ENCODE results near the gene FGD5.
"Not testable (repeated sequence)": the region's sequence is repeated elsewhere in the genome, so short reads cannot be mapped to it uniquely, and the experiment has no call there.

FGD5 gene

GRCh38 chr3:14879211-14879874 lies 60.6 kb downstream of the FGD5 start:
- DNase-seq = no peak

DNA sequence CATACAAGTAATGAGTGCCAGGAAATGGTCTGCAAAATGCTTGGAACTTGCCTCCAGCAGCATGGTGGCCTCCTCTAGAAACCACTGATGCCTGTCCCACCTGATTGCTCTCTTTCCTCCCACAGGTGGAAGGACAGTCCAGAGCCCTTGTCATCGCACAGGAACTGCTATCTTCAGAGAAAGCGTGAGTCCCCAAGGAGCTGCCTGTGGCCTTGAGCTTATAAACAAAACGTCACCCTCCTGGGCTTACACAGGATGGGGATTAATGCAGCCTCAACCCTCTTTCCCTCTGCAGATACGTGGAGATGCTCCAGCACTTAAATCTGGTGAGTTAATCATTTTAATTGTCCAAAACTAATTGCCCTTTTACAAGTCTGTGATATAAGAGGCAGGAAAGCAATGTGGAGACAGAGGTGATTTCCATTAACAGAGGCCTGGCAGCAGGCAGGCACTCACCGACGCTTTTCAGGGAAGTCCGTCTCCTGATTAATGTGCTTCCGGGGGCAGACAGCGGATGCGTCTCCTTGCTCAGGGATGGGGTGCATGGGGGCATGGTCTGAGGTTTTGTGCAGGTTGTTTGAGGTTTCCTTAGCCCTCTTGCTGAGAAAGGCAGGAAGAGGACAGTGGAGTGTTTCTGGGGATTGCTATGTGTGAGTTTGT lies 61.8 kb downstream of the FGD5 start:
- no peak for DNase-seq

DNA sequence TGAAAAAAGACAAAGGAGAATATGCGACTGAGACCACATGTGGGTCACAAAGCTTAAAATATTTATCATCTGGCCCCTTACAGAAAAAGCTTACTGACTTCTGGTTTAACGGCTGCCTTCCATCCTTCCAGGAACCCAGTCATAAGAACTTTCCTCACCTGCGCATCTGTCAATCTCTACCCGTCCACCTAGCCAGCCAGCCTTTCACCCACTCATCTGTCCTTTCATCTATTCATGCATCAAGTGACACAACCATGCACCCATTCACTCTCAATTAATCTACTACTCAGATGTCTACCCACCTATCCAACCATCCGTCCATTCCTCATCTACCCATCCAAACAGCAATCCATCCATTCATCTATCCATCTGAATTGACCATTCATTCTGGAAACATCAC lies 64.5 kb downstream of the FGD5 start:
- no peak for DNase-seq

GRCh38 chr3:14884665-14885064 lies 65.9 kb downstream of the FGD5 start:
- DNase-seq = no peak

- DNase-seq = no peak
These were observed 66.5 kb downstream of the FGD5 start for GRCh38 chr3:14885307-14885706.

GRCh38 chr3:14886101-14886500 lies 67.3 kb downstream of the FGD5 start:
- DNase-seq = no peak

DNA sequence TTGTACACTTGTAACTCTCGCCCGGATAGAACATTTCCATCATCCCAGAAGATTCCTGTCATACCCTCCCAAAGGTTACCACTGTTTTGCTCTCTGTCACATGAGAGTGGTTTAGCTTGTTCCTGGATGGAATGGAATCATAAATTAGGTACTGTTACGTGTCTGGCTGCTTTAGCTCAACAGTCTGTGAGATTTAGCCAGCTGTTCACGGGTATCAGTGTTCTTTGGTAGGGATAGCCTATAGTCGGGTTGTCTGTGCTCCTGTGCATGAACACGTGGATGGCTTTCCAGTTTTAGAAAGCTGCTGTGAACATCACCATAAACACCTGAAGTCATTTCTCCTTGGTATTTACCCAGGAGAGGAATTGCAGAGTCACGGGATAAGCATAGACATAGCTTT lies 70.4 kb downstream of the FGD5 start:
- no peak for DNase-seq

DNA sequence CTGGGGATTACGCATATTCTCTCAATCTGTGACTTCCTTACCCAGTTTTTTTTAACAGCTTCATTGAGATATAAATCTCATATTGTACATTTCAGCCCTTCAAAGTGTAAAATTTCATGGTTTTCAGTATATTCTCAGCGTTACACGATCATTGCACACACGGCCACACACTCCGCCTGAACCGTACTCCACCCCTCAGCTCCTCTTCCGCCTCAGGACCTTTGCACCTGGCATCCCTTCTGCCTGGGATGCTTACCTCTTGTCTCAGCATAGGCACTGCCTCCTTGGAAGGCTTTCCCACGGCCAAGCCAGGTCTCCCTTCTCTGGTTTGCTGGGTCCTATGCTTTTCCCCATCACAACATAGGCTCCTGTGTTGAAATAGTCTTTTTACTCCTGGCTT lies 71.2 kb downstream of the FGD5 start:
- no peak for DNase-seq

GRCh38 chr3:14890476-14890875 lies 71.7 kb downstream of the FGD5 start:
- no peak for DNase-seq

DNA sequence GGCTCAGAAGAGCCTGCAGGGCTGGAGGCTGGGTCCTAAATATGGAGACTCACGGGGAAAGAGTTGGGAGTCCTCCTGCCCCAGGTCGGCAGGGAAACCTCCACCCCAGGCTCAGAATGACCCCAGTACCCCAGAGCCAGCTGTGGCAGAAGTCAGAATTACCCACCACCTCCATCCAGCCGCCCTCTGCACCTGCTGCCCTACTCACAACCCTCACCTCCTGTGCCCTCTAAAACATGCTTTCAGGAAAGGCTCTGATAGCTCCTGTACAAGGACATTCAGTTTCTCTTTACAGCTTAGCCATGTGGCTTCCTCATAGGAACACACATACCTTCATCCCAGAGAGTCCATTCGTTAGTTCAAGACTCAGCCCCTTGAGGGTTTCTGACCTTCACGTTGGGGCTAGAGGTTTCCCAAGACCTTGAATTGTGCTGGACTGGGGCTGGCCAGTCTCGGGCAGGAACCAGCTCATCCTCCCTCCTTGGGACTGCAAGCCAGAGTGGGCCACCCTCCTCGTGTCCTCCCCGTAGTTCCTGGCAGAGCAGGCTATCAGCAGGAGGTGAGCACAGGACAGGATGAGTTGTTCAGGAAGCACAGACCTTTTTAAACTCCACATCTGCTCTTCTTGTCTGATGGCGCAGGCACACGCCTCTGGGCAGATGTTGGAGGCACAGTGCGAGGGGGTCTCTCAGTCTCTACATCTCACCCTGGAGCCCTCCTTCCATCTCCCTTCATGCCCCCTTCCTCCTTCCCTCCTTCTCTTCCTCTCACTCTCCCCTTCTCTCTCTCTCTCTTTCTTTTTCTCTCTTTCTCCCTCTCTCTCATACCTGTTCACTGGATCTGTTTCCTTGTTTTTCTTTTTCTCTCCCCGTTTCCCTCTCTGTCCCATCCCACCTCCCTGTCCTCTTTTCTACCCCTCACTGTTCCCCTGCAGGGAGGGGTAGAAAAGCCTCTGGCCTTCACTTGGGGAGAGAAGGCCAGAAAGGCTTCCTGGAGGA lies 72.7 kb downstream of the FGD5 start:
- DNase-seq = no peak

GRCh38 chr3:14892226-14892625 lies 73.5 kb downstream of the FGD5 start:
- no peak for DNase-seq

- no peak for DNase-seq
These were observed 75.3 kb downstream of the FGD5 start for GRCh38 chr3:14894085-14894484.

- no peak for DNase-seq
These were observed 78.5 kb downstream of the FGD5 start for GRCh38 chr3:14897266-14897665.

- DNase-seq = no peak
These were observed 80.2 kb downstream of the FGD5 start for GRCh38 chr3:14898929-14899328.

DNA sequence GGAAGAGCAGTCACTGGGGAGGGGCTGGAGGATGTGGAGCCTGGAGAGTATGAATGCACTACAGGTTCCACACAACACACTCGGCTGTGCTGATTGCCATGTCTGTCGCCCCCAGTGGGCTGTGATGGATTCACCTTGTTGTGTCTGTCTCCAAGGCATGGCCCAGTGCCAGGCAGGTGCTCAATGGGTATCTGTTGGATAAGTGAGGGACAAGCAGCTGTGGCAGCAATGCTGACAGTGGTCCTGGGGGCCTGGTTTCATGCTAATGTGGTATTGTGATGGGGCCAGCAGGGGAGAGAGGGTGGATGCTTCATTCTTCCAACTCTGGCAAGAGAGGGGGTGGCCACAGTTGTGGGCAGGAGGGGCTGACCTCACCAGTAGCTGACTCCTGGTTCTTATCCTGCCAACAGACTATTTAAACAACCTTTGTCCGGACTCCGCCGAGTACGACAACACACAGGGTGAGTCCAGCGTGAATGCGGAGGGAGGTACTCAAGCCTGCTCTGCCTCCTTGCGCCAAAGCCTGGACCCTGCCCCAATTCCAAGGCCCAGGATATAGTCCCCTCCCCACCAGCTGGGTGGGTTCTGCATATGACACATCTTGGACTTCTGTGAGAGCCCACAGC lies 81.3 kb downstream of the FGD5 start:
- DNase-seq = no peak

DNA sequence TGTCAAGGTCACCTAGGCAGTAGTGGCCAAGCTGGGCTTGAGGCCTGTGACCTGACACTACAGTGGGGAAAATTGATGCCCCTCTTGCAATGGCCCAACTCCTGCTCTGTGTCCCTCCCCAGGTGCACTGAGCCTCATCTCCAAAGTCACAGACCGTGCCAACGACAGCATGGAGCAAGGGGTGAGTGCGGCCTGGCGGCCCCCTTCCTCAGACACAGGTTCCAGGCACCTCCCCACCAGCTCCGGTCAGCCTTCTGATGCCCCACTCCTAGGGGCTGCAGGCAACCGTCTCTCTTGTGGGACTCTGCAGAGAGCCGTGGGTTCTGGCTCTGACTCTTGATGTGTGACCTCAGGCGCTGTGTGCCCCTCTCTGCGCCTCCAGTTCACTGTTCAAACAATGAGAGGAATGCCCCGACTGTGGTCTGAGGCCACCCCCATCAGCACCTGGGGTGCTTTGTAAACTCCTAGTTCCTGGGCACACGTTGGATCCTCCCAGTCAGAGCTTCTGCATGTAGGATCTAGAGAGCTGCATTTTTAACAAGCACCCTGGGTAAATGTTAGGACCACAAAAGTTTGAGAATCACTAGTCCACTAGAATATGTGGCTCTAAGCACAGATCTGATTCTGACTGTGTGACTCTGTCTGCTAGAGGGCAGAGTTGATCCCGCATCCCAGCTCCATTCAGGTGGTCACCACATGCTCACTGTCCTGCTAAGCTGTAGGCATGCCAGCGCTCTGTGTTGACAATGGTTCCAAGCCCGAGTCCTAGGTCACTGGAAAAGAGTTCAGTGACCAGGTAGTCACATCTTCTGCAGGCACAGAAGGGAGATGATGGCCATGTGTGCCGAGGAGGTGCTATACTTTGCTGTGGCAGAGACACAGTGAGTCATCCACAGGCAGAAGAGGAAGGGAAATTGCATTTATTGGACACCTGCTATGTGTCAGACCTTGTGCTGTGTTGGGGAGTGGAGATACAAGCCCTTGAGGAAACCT lies 82.4 kb downstream of the FGD5 start:
- DNase-seq = no peak

GRCh38 chr3:14902719-14903118 lies 84.0 kb downstream of the FGD5 start:
- DNase-seq = no peak

GRCh38 chr3:14903501-14903900 lies 84.7 kb downstream of the FGD5 start:
- DNase-seq = not testable (repeated sequence)

DNA sequence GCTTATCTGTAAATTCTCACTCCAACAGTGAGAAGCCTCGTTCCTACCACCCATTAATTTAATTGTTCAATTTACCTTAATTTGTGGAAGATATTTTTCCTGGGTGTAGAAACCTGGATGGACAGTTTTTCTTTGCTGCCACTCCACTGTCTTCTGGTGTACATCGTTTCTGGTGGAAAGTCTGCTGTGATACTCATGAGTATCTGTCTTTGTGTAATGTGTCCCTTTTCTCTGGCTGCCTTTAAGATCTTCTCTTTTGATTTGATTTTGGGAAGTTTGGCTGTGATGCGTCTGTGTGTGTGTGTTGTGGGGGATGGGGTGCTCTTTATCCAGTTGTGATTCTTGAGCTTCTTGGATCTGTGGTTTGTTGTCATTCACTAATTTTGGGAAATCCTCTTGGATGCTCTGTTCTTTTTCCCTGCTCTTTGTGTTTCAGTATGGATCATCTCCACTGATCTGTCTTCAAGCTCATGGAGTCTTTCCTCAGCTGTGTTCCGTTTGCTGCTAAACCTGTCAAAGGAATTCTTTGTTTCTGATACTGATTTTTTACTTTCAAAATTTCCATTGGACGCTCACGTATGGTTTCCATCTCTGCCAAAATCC lies 86.4 kb downstream of the FGD5 start:
- no peak for DNase-seq

DNA sequence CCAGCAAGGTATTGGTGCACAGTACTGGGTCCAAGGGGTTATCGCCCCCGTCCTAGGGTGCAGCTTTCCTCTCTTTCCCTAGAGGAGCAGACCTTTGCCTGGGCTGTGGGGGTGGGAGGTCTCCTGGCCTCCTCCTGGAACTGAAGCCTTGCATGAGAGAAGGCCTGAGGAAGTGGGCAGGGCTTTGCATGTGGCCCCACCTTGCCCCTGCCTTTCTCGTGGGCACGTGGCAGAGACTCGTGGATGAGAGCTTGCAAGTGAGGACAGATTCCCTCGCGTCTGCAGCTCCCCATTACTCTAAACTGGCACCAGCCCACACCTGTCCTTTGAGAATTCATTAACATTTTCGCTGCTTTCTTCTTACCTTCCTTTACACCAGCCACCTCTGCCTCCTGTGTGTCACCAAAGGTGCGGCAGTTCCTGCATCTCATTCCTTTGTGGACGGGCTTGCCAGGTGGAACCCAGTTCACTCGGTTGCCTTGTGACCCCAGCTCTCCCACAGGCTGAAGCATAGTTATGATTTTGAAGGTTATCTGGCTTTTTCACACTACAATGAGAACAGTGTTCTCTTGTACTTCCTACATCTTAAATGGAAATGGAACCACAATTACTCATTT lies 87.7 kb downstream of the FGD5 start:
- DNase-seq = no peak
